T follicular helper cell (primary cell): ENCODE results near the gene SELENOO.
"Not testable (repeated sequence)": the region's sequence is repeated elsewhere in the genome, so short reads cannot be mapped to it uniquely, and the experiment has no call there.

ENCODE experiments used
- DNase-seq: peaks from one replicate; pipeline ENCODE4 v3.0.0-alpha.2; 2020; ENCODE audit warnings: low read depth
- total RNA-seq, 2 experiments: gene quantifications; one replicate each; lab custom pipeline; 2026; lab: John Stamatoyannopoulos, UW

The SELENOO gene, protein sequence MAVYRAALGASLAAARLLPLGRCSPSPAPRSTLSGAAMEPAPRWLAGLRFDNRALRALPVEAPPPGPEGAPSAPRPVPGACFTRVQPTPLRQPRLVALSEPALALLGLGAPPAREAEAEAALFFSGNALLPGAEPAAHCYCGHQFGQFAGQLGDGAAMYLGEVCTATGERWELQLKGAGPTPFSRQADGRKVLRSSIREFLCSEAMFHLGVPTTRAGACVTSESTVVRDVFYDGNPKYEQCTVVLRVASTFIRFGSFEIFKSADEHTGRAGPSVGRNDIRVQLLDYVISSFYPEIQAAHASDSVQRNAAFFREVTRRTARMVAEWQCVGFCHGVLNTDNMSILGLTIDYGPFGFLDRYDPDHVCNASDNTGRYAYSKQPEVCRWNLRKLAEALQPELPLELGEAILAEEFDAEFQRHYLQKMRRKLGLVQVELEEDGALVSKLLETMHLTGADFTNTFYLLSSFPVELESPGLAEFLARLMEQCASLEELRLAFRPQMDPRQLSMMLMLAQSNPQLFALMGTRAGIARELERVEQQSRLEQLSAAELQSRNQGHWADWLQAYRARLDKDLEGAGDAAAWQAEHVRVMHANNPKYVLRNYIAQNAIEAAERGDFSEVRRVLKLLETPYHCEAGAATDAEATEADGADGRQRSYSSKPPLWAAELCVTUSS
- total RNA-seq = 24.6 to 45.0 reads per million in 2 experiments

DNA sequence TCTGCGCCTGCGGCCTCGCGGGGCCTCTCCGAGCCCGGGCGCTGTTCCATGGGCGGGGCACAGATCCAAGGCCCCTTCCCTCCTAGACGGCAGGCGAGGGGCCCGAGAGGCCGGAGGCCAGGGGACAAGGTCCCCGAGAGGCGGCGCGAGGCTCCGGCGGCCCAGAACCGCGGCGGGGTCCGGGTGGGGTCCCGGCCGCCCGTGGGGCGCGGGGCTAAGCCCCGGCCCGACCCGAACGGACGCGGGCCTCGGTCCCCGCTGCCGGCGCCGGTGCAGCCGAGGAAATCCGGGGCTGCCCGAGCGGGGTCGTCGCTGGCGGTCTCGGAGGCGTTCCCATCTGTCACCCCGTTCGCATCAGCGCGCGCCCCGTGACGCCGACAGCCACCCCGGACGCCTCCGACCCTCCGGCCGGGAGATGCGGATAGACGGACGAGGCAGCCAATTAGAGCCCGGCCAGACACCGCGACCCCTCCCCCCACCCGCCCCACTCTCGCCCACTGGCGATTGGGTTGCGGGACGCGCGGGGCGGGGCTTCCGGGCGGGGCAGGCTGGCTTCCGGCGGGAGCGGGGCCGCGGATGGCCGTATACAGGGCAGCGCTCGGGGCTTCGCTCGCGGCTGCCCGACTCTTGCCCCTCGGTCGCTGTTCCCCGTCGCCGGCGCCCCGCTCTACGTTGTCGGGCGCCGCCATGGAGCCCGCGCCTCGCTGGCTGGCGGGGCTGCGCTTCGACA lies at the start of gene SELENOO:
SELENOO (plus strand) TSS at position 551 of the 730 bp plus-strand sequence; CDS start at position 577, 26 bp downstream.
- peak; percentile 76 for DNase-seq

DNA sequence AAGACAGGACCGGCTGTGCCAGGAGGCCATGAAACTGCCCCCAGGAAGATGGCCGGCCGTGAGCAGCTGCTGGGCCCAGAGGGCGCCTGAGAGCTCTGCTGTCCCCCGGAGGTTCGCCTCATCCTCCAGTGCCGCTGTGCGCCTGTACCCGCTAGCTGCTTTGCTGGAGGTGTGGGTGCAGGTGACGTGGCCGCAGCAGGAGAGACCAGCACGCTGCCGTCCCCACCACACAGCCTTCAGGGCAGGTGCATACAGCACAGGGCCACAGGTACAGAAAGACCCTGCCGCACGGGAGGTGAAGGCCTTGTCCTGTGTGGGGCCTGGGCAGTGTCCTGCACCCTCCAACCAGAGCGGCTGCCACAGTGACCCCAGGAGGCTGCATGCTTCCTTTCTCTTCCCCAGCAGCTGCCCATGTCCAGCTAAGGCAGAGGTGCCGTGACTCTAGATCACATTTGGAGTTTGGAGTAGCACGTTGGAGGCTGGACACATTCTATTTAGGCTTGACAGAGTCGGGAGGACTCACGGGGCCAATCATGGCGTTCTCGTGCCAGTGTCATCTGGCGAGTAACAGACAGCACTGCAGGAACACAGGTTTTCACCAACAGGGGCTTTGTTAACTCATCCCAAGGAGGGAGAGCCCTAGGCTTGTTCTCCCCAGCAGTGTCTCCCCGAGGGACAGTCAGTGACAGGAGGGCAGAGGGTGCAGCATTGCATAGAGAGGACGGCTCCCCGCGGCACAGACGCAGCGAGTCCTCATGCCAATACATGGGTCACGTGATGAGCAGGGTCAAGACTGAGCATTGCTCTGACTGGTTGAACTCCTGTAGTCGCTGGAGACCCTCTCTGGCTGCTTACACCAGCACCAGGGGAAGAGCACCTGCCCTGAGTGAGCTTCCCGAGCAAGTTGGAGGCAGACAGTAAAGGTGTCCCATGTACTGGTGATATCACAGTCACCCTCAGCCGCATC lies 49.0 kb upstream of the SELENOO start:
- DNase-seq = no peak

DNA sequence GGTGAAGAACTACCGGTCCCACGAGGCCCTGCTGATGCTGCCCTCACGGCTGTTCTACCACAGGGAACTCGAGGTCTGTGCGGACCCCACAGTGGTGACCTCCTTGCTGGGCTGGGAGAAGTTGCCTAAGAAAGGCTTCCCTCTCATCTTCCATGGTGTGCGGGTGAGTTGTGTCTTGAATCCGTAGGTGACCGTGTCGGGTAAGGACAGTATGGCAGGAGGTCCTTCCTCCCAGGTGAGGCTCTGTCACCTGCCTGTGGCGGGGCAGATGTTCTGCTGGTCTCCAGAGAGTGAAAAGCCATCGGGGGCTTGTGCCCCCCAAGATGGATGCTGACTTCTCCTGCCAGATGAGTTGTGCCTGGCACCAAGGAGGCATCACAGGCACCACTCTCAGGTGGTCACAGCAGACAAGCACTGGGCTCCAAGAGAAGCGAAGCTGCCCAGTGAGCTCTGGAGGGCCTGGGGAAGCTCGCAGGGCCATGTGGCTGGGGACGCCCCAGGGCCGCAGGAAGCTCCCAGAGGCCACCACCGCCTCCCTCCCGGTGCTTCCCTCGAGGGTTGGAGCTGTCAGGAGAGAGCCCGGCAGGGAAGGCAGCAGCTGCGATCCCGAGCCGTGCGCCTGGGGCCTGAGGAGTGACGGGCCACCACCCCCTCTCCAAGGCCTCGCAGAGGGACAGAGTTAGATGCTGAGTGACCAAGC lies 47.6 kb upstream of the SELENOO start:
- no peak for DNase-seq

DNA sequence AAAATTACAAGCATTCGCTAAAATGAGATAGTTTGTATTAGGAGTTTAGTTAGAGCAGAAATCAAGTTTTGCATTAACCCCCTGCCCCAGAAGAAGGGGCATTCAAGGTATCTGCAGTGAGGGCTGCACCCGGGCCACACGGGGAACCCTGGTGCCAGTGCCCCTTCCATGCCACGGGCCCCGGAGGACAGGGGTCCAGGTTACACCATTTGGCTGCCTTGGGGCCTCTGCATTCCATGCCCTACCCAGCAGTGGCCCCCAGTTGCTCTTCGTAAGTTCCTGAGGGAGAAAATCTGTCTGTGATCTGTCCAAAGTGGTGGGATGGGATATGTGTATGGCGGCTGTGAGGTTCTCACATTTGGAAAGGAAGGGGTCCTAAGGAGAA lies 47.1 kb upstream of the SELENOO start:
- DNase-seq = no peak

DNA sequence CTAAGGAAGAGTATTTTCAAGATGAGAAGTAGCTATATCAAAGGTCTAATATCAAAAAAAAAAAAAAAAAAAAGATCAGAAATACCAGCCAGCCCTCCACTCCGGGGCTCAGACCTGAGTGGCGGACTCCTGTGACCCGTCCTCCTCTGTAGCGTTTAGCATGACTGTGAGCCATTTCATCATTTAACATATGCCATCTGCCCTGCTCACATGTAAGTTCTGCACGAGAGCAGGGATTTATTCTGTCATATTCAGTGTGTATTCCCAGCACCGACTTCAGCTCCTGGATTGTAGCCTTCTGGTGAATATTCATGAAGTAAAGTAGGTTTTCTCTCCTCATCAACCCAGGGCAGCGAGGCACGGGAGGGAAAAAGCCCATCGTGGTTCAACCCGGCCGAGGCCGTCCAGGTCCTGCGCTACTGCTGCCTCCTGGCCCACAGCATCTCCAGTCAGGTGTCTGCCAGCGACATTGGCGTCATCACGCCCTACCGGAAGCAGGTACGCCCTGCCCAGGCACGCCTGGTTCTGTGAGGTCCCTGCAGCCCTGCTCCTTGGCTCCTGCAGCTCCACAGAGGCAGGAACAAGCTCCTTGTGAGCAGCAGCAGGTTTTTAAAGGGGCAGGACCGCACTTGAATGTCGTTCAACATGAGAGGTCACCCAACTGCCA lies 43.0 kb upstream of the SELENOO start:
- DNase-seq = no peak

DNA sequence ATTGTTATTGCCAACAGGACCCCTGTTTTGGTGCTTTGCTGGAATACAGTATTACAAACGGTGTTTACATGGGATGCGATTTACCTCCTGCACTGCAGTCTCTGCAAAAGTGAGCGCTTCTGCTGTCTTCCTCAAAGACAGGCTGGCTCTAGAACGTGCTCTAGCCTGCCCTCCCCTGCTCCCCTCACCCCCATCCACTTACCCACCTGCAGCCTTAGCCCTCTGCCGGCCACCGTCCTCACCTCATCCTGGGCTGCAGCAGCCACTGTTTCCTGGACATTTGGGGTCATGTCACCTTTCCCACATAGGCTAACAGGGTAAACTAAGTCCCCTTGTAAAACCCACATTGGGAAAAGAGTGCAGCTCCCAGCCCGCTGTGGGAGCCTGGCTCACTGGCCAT lies 39.9 kb upstream of the SELENOO start:
- no peak for DNase-seq

DNA sequence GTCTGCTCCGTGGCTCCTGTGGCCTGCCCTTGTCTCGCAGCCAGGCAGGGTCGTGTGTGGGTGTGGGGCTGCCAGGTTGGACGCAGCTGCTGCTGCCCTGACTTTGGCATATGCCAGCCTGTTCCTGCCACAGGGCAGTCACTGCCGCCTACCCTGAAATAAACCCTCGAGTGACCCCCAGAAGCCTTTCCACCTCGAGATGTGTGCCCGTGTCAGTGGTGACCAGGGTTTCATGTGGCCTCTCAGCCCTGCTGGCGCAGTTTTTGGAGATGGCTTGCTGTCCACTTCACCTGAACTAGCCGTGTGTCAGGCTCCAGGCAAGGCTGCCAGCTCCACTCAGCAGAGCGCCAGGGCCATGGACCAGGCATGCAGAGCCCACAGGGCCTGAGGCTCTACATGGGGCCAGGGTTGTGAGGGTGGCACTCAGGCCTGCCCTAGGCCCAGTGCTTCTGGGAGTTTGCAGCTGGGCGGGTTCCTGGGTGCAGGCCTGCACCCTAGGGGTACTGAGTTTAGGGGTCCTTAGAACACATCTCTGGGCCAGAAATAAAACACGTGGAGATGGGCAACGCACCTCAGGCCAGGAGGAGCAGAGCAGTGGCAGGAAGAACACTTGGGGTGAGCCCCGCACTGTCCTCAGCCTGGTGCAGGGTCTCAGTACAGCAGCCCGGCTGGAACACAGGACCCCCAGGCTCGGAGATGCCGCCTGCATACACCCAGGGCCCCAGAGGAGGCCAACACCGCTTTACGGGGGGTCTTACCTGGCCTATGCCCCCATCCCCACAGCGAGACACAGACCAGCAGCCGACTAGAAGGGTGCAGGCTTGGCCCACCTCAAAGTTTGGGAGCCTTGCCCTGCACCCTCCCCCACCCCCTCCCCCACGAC lies 39.1 kb upstream of the SELENOO start:
- no peak for DNase-seq

DNA sequence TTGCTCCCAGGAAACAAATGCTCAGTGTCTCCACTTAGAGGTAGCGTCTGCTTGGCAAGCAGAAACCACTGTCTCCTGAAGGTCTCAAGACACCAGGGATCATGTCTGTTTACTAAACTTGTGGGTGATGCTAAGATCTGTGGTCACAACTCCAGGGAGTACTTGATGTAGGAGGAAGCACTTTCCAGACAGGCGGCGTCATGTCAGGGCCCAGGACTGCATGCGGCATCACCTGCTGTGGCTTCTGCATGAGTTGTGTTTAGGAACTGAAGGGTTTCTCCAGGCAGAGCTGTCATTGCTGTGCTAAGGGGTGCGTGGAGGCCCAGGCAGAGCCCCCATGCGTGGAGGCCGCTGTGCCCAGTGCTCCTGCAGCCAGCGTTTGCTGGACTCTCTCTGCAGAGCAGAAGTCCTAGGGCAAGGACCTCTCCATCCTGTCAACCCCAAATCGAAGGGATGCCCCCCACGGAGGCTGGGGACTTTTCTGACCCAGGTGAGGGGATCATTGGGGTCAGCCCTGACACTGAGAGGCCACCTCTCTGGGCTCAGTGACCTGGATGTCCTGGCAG lies 38.3 kb upstream of the SELENOO start:
- DNase-seq = no peak

DNA sequence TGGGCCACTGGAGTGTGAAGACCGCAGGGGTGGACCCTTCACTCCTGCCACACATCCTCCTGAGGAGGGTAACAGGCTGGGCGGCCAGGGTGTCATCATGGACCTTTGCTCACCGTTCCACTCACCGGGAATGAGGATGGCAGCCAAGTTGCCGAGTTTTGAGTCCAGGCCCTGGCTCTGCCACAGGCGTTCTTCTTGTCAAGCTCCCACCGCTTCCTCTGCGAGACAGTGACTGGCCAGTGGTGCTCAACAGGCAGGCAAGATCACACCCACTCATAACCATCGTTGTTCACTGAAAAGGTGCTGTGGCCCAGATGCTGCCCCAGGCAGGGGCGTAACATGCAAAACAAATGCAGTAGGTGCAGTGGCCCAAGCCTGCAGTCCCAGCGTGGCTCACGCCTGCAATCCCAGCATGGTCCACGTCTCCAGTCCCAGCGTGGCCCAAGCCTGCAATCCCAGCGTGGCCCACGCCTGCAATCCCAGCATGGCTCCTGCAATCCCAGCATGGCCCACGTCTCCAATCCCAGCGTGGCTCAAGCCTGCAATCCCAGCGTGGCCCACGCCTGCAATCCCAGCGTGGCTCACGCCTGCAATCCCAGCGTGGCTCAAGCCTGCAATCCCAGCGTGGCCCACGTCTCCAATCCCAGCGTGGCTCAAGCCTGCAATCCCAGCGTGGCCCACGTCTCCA lies 35.2 kb upstream of the SELENOO start:
- DNase-seq = no peak

DNA sequence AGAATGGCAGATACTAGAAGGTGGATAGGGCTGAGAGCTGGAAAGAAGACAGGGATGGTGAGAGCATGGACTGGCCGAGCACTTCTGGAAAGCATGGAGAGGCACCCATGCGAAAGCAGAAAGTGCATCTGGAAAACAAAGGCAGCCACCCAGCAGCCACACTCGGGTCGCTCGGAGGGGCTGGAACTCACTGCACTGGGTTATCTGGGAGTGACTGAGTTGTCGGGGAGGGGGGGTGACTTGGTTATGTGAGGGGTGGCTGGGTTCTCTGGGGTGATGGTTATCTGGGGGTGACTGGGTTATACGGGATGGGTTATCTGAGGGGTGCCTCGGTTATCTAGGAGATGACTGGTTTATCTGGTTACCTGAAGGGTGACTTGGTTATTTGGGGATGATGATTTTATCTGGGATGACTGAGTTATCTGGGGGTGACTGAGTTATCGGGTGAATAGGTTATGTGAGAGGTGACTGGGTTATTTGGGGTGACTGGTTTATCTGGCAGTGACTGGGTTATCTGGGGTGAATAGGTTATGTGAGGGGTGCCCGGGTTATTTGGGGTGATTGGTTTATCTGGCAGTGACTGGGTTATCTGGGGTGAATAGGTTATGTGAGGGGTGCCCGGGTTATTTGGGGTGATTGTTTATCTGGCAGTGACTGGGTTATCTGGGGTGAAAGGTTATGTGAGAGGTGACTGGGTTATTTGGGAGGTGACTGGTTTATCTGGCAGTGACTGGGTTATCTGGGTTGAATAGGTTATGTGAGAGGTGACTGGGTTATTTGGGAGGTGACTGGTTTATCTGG lies 32.9 kb upstream of the SELENOO start:
- DNase-seq = no peak

DNA sequence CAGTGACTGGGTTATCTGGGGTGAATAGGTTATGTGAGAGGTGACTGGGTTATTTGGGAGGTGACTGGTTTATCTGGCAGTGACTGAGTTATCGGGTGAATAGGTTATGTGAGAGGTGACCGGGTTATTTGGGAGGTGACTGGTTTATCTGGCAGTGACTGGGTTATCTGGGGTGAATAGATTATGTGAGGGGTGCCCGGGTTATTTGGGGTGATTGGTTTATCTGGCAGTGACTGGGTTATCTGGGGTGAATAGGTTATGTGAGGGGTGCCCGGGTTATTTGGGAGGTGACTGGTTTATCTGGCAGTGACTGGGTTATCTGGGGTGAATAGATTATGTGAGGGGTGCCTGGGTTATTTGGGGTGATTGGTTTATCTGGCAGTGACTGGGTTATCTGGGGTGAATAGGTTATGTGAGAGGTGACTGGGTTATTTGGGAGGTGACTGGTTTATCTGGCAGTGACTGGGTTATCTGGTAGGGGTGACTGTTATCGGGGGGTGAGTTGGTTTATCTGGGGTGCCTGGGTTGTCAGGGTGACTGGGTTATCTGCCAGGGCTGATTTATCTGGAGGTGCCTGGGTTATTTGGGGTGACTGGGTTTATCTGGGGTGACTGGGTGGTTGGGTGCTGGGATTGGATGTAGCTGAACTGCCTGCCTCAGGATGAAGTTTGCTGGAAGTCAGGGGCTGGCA lies 32.2 kb upstream of the SELENOO start:
- DNase-seq = not testable (repeated sequence)

DNA sequence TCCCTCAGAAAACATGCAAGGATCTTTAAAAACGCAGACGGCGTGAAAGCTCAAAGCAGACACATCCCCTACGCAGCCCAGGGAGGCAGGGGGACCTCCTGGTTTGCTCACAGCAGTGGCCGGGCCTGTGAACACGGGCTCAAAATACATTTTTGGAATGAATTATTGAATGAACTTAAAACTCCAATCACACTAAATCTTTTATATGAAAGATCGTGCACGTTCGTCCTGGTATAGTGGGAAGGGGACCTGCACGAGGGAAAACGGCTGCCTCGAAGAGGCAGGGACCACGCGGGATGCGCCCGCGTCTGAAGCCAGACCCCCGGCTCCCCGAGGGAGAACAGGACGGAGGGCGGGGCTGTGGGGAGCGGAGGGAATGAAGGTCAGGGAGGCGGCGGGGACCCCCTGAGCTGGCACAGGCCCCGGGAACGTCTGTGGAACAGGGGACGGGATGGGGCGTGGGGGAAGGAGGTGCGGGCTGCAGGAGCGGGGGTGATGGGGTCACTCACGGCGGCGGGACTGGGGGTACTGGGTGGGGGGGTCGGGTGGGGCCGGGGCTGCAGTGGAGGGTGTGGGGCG lies 31.5 kb upstream of the SELENOO start:
- DNase-seq = no peak

DNA sequence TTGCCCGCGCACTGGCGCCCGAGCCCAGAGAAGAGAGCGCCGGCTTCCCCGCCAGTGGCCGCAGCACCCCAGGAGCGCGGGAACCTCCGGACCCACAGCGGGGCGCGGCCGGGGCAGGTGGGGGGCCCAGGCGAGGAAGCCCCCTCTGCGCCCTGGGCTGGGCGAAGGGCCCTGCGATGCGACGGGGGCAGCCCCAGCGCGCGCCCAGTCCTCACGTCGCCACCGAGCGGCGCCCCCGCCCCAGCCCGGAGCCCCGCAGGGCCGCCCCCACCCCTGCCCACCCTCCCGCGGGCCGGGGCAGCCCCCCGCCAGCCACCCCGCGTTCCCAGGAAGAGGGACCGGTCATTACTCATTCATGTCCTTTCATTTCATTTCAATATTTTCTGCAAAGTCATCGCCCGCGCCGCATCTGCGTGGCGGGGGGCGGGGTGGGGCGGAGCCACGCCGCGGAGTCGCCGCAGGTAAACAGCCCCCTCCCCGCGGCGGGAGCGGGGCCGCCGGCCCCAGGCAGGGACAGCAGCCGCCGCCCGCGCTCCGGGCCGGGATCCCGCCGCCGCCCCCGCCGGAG lies 31.0 kb upstream of the SELENOO start:
- DNase-seq = no peak

DNA sequence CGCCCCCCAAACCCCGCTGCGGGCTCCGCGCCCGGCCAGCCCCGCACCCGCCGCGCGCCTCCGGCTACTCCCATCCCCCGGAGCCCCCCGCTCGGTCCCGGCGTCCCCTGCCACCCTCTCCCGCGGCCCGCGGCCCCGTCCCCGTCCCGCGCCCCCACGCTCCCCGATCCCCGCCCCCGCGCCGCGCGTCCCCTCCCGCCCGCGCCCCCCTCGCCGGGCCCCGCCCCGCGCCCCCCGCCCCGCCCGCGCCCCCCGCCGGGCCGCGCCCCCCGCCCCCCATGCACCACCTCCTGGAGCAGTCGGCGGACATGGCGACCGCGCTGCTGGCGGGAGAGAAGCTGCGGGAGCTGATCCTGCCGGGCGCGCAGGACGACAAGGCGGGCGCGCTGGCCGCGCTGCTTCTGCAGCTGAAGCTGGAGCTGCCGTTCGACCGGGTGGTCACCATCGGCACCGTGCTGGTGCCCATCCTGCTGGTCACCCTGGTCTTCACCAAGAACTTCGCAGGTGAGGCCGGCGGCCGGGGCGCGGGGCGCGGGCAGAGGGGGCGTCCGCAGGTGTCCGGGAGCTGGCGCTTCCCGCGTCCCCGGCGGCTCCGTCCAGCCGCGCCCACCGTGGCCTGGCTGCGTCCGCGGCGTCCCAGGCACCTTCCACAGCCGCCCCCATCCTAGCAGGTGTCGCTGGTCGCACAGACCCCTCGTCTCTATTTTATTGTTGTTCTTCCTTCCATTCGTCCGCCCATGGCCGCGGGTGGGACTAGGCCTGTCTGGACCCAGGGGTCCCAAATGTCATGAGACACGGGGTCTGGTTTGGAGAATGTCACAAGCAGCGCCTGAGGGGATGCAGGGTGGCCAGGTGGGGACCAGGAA lies 30.1 kb upstream of the SELENOO start, which contains the start of gene PANX2:
PANX2 (plus strand) TSS at position 279 of the 866 bp plus-strand sequence; CDS start at position 279, 0 bp downstream.
- DNase-seq = no peak
